DOHH2 (cell line): ENCODE results near the gene NDUFA12.

Experiments
- H3F3A ChIP-seq: fragments of 200-600 bp; sonication (generic), shearing (Covaris generic); 2 replicates; pipeline ENCODE4 v1.6.0; 2016; ENCODE audit warnings: antibody characterized with exemption, mild to moderate bottlenecking; ENCODE audit not compliant: control insufficient read depth, insufficient read depth
- H3K27ac ChIP-seq: fragments of 200-600 bp; sonication (generic); 2 replicates; pipeline ENCODE4 v1.5.1; 2014; ENCODE audit warnings: low read depth, mild to moderate bottlenecking, low read length, moderate library complexity
- H3K27me3 ChIP-seq: fragments of 200-600 bp; sonication (generic); 2 replicates; pipeline ENCODE4 v1.6.1; 2014; ENCODE audit warnings: mild to moderate bottlenecking, low read length, mixed read lengths; ENCODE audit not compliant: control insufficient read depth
- H3K36me3 ChIP-seq: fragments of 200-600 bp; sonication (generic); 2 replicates; pipeline ENCODE4 v1.6.1; 2014; ENCODE audit warnings: mild to moderate bottlenecking, low read length, moderate library complexity, mixed read lengths; ENCODE audit not compliant: control insufficient read depth
- H3K4me1 ChIP-seq: fragments of 200-600 bp; sonication (generic); 2 replicates; pipeline ENCODE4 v1.6.1; 2014; ENCODE audit warnings: mild to moderate bottlenecking, low read length, mixed read lengths; ENCODE audit not compliant: control insufficient read depth
- H3K4me2 ChIP-seq: fragments of 200-600 bp; sonication (generic); 2 replicates; pipeline ENCODE4 v1.6.0; 2014; ENCODE audit warnings: mild to moderate bottlenecking, low read length, moderate library complexity
- H3K4me3 ChIP-seq: fragments of 200-600 bp; sonication (generic); 2 replicates; pipeline ENCODE4 v1.5.1; 2014; ENCODE audit warnings: mild to moderate bottlenecking, low read length, mixed read lengths
- H3K79me2 ChIP-seq: fragments of 200-600 bp; sonication (generic); 2 replicates; pipeline ENCODE4 v1.6.1; 2014; ENCODE audit warnings: mild to moderate bottlenecking, low read length, mixed read lengths; ENCODE audit not compliant: control insufficient read depth
- H3K9me2 ChIP-seq: fragments of 200-600 bp; sonication (generic); replicated peaks from 2 replicates; pipeline ENCODE4 v1.6.1; 2014; ENCODE audit warnings: mild to moderate bottlenecking, low read length, mixed read lengths; ENCODE audit not compliant: control insufficient read depth
- H3K9me3 ChIP-seq: fragments of 200-600 bp; sonication (generic); 2 replicates; pipeline ENCODE4 v1.6.1; 2014; ENCODE audit warnings: antibody characterized with exemption, low read length, mixed read lengths; ENCODE audit not compliant: control insufficient read depth, insufficient read depth
- H4K20me1 ChIP-seq: fragments of 200-600 bp; sonication (generic); 2 replicates; pipeline ENCODE4 v1.6.0; 2014; ENCODE audit warnings: low read depth, mild to moderate bottlenecking, antibody characterized with exemption, low read length, moderate library complexity; ENCODE audit not compliant: control insufficient read depth, insufficient read depth
- CTCF ChIP-seq: fragments of 200-600 bp; sonication (generic); IDR thresholded peaks from one replicate; pipeline ENCODE4 v1.5.1; 2014; ENCODE audit warnings: antibody characterized with exemption, mild to moderate bottlenecking, low read depth, low read length; ENCODE audit not compliant: poor library complexity, severe bottlenecking
- EZH2phosphoT487 ChIP-seq: fragments of 200-600 bp; sonication (generic); IDR thresholded peaks from 2 replicates; pipeline ENCODE4 v1.6.1; 2017; ENCODE audit warnings: borderline replicate concordance, mild to moderate bottlenecking, antibody characterized with exemption, low read length, moderate library complexity, mixed read lengths

NDUFA12 gene

GRCh38 chr12:95003213-95003920 is at the start of gene NDUFA12:
TSS of gene NDUFA12 (minus strand) at chr12:95003697. CDS start at chr12:95003680, 17 bp downstream.
- peaks cover 13% of the 10 kb centered on the region for H3K9me3 ChIP-seq
- TF ChIP-seq CTCF, result no peak
- no peak for TF ChIP-seq EZH2phosphoT487
- peak within 1 kb of the TSS; percentile 41 for H3K27ac ChIP-seq
- no peaks in the 10 kb centered on the region for H4K20me1 ChIP-seq
- H3K9me2 ChIP-seq, result no peaks in the 10 kb centered on the region
- peak within 1 kb of the TSS; percentile 72 for H3K4me2 ChIP-seq
- no peaks in the 10 kb centered on the region for H3K27me3 ChIP-seq
- H3K36me3 ChIP-seq, result peaks cover 27% of the 10 kb centered on the region
- peaks cover 48% of the 10 kb centered on the region for H3K79me2 ChIP-seq
- peak within 1 kb of the TSS; percentile 90 for H3K4me3 ChIP-seq
- H3K4me1 ChIP-seq, result peaks cover 28% of the 10 kb centered on the region
- H3F3A ChIP-seq, result 0 out of 2 replicates have a peak, but pooled peaks cover 4% of the 10 kb centered on the region

- H3K27me3 ChIP-seq, result no peaks in the 10 kb centered on the region
- no peak overlapping the region for H3K4me3 ChIP-seq
- H4K20me1 ChIP-seq, result no peaks in the 10 kb centered on the region
- no peaks in the 10 kb centered on the region for H3K4me1 ChIP-seq
- H3K79me2 ChIP-seq, result no peaks in the 10 kb centered on the region
- H3F3A ChIP-seq, result 0 out of 2 replicates have a peak, but pooled peaks cover 2% of the 10 kb centered on the region
- peaks cover 65% of the 10 kb centered on the region for H3K36me3 ChIP-seq
- H3K27ac ChIP-seq, result no peak overlapping the region
- no peak overlapping the region for H3K4me2 ChIP-seq
- H3K9me3 ChIP-seq, result no peaks in the 10 kb centered on the region
- no peak for TF ChIP-seq CTCF
- TF ChIP-seq EZH2phosphoT487, result no peak
- no peaks in the 10 kb centered on the region for H3K9me2 ChIP-seq
Observed at GRCh38 chr12:95051241-95051640, 47.7 kb upstream of the NDUFA12 start.

- Histone ChIP-seq H3K9me3 (no peaks in the 10 kb centered on the region), H3K27me3 (no peaks in the 10 kb centered on the region), H3K9me2 (no peaks in the 10 kb centered on the region), H3K4me3 (no peak overlapping the region), H3K4me1 (no peaks in the 10 kb centered on the region), H3K4me2 (no peak overlapping the region), H3F3A (0 out of 2 replicates have a peak, but pooled peaks cover 2% of the 10 kb centered on the region), H4K20me1 (no peaks in the 10 kb centered on the region), H3K36me3 (peaks cover 65% of the 10 kb centered on the region), H3K27ac (no peak overlapping the region), H3K79me2 (no peaks in the 10 kb centered on the region)
- TF ChIP-seq CTCF, result no peak
- TF ChIP-seq EZH2phosphoT487, result no peak
Observed at GRCh38 chr12:95037906-95038305, 34.4 kb upstream of the NDUFA12 start.
